HepG2 (cell line): ENCODE measurements around the gene TFDP1. TPM values are rescaled to one million over a fixed set of nuclear protein-coding genes. Genes with fewer than 3 reads are reported as not detected.

Experiments used
- ARNT2 ChIP-seq: sonication (generic); formaldehyde crosslinking; IDR thresholded peaks from 2 replicates; pipeline ENCODE4 v1.8.0; 2022; ENCODE audit warnings: mild to moderate bottlenecking, low read depth, missing genetic modification reagents, moderate library complexity
- DMAP1 ChIP-seq: IDR thresholded peaks from 2 replicates; pipeline ENCODE4 v1.6.1; 2016
- EEA1 ChIP-seq: sonication (generic); formaldehyde crosslinking; IDR thresholded peaks from 2 replicates; pipeline ENCODE4 v1.5.1; 2020; ENCODE audit warnings: mild to moderate bottlenecking, missing genetic modification reagents, borderline replicate concordance
- HDAC2 ChIP-seq: sonication (generic); formaldehyde crosslinking; IDR thresholded peaks from 2 replicates; pipeline ENCODE4 v1.4.0; 2020; ENCODE audit warnings: missing genetic modification reagents
- KDM3A ChIP-seq: IDR thresholded peaks from 2 replicates; pipeline ENCODE4 v1.6.1; 2018; ENCODE audit warnings: low read depth, missing compliant biosample characterization
- NONO ChIP-seq, 2 experiments: fragments of 450-650 bp in 1 of 2; sonication (generic) in 1 of 2; formaldehyde crosslinking in 1 of 2; IDR thresholded peaks in 1 of 2; conservative IDR thresholded peaks in 1 of 2; 2 replicates each; pipeline versions ENCODE4 v1.6.1 to v1.8.0; 2017 to 2022; ENCODE audit warnings: mild to moderate bottlenecking in 1 of 2, missing genetic modification reagents in 1 of 2, moderate library complexity in 1 of 2
- NR1H2 ChIP-seq: sonication (generic); formaldehyde crosslinking; IDR thresholded peaks from 2 replicates; pipeline ENCODE4 v1.8.1; 2022; ENCODE audit warnings: low read depth, missing genetic modification reagents, borderline replicate concordance
- PBX2 ChIP-seq: IDR thresholded peaks from 2 replicates; pipeline ENCODE4 v1.6.1; 2016; ENCODE audit warnings: control low read depth
- POLR2G ChIP-seq: fragments of 200-400 bp; formaldehyde crosslinking; IDR thresholded peaks from 2 replicates; pipeline ENCODE4 v1.6.1; 2018; ENCODE audit warnings: mild to moderate bottlenecking, low read depth, low read length, moderate library complexity
- TARDBP ChIP-seq: sonication (generic); formaldehyde crosslinking; IDR thresholded peaks from 2 replicates; pipeline ENCODE4 v1.8.0; 2022; ENCODE audit warnings: mild to moderate bottlenecking, missing genetic modification reagents
- ZFP36L2 ChIP-seq: sonication (generic); formaldehyde crosslinking; IDR thresholded peaks from 2 replicates; pipeline ENCODE4 v1.4.0; 2020; ENCODE audit warnings: missing genetic modification reagents
- ZNF282 ChIP-seq: fragments of 450-650 bp; IDR thresholded peaks from 2 replicates; pipeline ENCODE4 v1.6.1; 2018; ENCODE audit not compliant: partially characterized antibody
- ZNF543 ChIP-seq: sonication (generic); formaldehyde crosslinking; IDR thresholded peaks from 2 replicates; pipeline ENCODE4 v1.4.0; 2020; ENCODE audit warnings: mild to moderate bottlenecking, missing genetic modification reagents
- ZNF841 ChIP-seq: sonication (generic); formaldehyde crosslinking; IDR thresholded peaks from 2 replicates; pipeline ENCODE4 v1.8.1; 2023; ENCODE audit warnings: missing genetic modification reagents, borderline replicate concordance
- polyA plus RNA-seq, 8 experiments: library from polyadenylated mRNA; depleted of rRNA in 3 of 8; stranded (reverse) in 7 of 8; unstranded in 1 of 8; fragments of >200 nt; fragmentation: Illumina TruSeq in 4 of 8; extraction: Trizol in 4 of 8; gene quantifications; 2 replicates each; pipeline versions ENCODE4 v1.2.1 to v1.2.3, GENCODE V29; 2011 to 2016; ENCODE audit warnings: low read depth in 4 of 8, missing spikeins in 1 of 8, mixed read lengths in 1 of 8; ENCODE audit not compliant: insufficient read depth in 1 of 8
- total RNA-seq, 5 experiments: library from RNA; depleted of rRNA; stranded (reverse); fragments of >200 nt; fragmentation: Illumina TruSeq; extraction: Trizol; gene quantifications; 2 replicates each; pipeline ENCODE4 v1.2.3, GENCODE V29; 2016; ENCODE audit warnings: low read depth in 1 of 5
- TF ChIP-seq, protein P1 (sequence below): sonication (generic); formaldehyde crosslinking; IDR thresholded peaks from 2 replicates; pipeline ENCODE4 v1.9.0; 2021; ENCODE audit warnings: missing genetic modification reagents, borderline replicate concordance
- TF ChIP-seq, protein P2 (sequence below), 2 experiments: sonication (generic) in 1 of 2; formaldehyde crosslinking in 1 of 2; IDR thresholded peaks; 2 replicates each; pipeline versions ENCODE4 v1.4.0 to v1.6.1; 2018 to 2020; ENCODE audit warnings: missing genetic modification reagents in 2 of 2, borderline replicate concordance in 1 of 2, low read depth in 1 of 2, mild to moderate bottlenecking in 1 of 2, missing biosample characterization in 1 of 2
- TF ChIP-seq, protein P3 (sequence below): IDR thresholded peaks from 2 replicates; pipeline ENCODE4 v1.6.1; 2016; ENCODE audit warnings: missing compliant biosample characterization, missing genetic modification reagents, borderline replicate concordance
- TF ChIP-seq, protein P4 (sequence below): sonication (generic); formaldehyde crosslinking; IDR thresholded peaks from 2 replicates; pipeline ENCODE4 v1.9.0; 2021; ENCODE audit warnings: missing genetic modification reagents, mild to moderate bottlenecking, borderline replicate concordance

TFDP1 gene
- total and polyA plus RNA-seq, 2 of the 13 experiments (the other 11 are each of a cell fraction or from before 2014, with no cell fraction given), result 38.0 to 84.2 TPM

GRCh38 chr13:113582841-113583631 lies 1.5 kb upstream of the TFDP1 start (continued):
- TF ChIP-seq, protein P1, sequence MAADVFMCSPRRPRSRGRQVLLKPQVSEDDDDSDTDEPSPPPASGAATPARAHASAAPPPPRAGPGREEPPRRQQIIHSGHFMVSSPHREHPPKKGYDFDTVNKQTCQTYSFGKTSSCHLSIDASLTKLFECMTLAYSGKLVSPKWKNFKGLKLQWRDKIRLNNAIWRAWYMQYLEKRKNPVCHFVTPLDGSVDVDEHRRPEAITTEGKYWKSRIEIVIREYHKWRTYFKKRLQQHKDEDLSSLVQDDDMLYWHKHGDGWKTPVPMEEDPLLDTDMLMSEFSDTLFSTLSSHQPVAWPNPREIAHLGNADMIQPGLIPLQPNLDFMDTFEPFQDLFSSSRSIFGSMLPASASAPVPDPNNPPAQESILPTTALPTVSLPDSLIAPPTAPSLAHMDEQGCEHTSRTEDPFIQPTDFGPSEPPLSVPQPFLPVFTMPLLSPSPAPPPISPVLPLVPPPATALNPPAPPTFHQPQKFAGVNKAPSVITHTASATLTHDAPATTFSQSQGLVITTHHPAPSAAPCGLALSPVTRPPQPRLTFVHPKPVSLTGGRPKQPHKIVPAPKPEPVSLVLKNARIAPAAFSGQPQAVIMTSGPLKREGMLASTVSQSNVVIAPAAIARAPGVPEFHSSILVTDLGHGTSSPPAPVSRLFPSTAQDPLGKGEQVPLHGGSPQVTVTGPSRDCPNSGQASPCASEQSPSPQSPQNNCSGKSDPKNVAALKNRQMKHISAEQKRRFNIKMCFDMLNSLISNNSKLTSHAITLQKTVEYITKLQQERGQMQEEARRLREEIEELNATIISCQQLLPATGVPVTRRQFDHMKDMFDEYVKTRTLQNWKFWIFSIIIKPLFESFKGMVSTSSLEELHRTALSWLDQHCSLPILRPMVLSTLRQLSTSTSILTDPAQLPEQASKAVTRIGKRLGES, result no peak
- TF ChIP-seq POLR2G, result no peak
- TF ChIP-seq, protein P2, sequence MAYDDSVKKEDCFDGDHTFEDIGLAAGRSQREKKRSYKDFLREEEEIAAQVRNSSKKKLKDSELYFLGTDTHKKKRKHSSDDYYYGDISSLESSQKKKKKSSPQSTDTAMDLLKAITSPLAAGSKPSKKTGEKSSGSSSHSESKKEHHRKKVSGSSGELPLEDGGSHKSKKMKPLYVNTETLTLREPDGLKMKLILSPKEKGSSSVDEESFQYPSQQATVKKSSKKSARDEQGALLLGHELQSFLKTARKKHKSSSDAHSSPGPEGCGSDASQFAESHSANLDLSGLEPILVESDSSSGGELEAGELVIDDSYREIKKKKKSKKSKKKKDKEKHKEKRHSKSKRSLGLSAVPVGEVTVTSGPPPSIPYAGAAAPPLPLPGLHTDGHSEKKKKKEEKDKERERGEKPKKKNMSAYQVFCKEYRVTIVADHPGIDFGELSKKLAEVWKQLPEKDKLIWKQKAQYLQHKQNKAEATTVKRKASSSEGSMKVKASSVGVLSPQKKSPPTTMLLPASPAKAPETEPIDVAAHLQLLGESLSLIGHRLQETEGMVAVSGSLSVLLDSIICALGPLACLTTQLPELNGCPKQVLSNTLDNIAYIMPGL (CRISPR knock-in tag; IDR thresholded peaks at IDR 0.05; ENCODE audit: borderline replicate concordance in 1 of 2, low read depth in 1 of 2), result no peak
- no peak for TF ChIP-seq ZNF282
- TF ChIP-seq NR1H2 (CRISPR knock-in tag), result no peak
- TF ChIP-seq, protein P3, sequence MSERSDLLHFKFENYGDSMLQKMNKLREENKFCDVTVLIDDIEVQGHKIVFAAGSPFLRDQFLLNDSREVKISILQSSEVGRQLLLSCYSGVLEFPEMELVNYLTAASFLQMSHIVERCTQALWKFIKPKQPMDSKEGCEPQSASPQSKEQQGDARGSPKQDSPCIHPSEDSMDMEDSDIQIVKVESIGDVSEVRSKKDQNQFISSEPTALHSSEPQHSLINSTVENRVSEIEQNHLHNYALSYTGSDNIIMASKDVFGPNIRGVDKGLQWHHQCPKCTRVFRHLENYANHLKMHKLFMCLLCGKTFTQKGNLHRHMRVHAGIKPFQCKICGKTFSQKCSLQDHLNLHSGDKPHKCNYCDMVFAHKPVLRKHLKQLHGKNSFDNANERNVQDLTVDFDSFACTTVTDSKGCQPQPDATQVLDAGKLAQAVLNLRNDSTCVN, result no peak
- TF ChIP-seq KDM3A (CRISPR knock-in tag), result no peak
- no peak for TF ChIP-seq PBX2 (CRISPR knock-in tag)
- TF ChIP-seq NONO (IDR thresholded peaks at IDR 0.05), result no peak
- TF ChIP-seq NONO (CRISPR knock-in tag; conservative IDR thresholded peaks at IDR 0.05), result 0 out of 2 replicates have a peak, but pooled peaks have one; percentile 52
- no peak for TF ChIP-seq ZFP36L2 (CRISPR knock-in tag)
- no peak for TF ChIP-seq ARNT2
- TF ChIP-seq EEA1, result no peak
- TF ChIP-seq TARDBP (CRISPR knock-in tag), result no peak; the same call in 1 of the 2 replicates
- no peak for TF ChIP-seq ZNF543
- peak; percentile 69 for TF ChIP-seq DMAP1
- TF ChIP-seq, protein P4, sequence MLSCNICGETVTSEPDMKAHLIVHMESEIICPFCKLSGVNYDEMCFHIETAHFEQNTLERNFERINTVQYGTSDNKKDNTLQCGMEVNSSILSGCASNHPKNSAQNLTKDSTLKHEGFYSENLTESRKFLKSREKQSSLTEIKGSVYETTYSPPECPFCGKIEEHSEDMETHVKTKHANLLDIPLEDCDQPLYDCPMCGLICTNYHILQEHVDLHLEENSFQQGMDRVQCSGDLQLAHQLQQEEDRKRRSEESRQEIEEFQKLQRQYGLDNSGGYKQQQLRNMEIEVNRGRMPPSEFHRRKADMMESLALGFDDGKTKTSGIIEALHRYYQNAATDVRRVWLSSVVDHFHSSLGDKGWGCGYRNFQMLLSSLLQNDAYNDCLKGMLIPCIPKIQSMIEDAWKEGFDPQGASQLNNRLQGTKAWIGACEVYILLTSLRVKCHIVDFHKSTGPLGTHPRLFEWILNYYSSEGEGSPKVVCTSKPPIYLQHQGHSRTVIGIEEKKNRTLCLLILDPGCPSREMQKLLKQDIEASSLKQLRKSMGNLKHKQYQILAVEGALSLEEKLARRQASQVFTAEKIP (CRISPR knock-in tag), result no peak
- no peak for TF ChIP-seq ZNF841 (CRISPR knock-in tag)
- TF ChIP-seq HDAC2 (CRISPR knock-in tag), result peak; percentile 41; the same call in 1 of the 2 replicates
